T-helper 17 cell (primary cell): ENCODE data around the gene GP9. TPM values are rescaled to one million over a fixed set of nuclear protein-coding genes. Genes with fewer than 3 reads are reported as not detected.
A peak's percentile ranks its signal among the peaks of the same experiment; 100 is the strongest.
"Not testable (repeated sequence)": the region's sequence is repeated elsewhere in the genome, so short reads cannot be mapped to it uniquely, and the experiment has no call there.

Source experiments
- ATAC-seq: fragments of 150-1000 bp; cut with Tn5 transposase; 2 replicates; pipeline ENCODE4 v1.10.0; 2021; ENCODE audit warnings: mild to moderate bottlenecking, moderate library complexity
- DNase-seq, 3 donors: peaks; one replicate each; pipeline versions ENCODE4 v3.0.0 to v3.0.0-alpha.2; 2020 to 2021
- H3K9me3 ChIP-seq: one replicate; pipeline ENCODE4 v1.7.0; 2013; ENCODE audit warnings: low read length, mild to moderate bottlenecking; ENCODE audit not compliant: control insufficient read depth, poor library complexity, severe bottlenecking
- H3K27ac Mint-ChIP-seq: one replicate; pipeline ENCODE4 v1.8.0; 2022; ENCODE audit warnings: mild to moderate bottlenecking, moderate library complexity, mixed read lengths
- H3K27me3 Mint-ChIP-seq: one replicate; pipeline ENCODE4 v1.8.0; 2022; ENCODE audit warnings: mixed read lengths
- H3K36me3 Mint-ChIP-seq: one replicate; pipeline ENCODE4 v1.8.0; 2022; ENCODE audit warnings: low read depth, mixed read lengths
- H3K4me1 Mint-ChIP-seq: one replicate; pipeline ENCODE4 v1.8.0; 2022; ENCODE audit warnings: mild to moderate bottlenecking, mixed read lengths
- H3K4me3 Mint-ChIP-seq: one replicate; pipeline ENCODE4 v1.8.0; 2022; ENCODE audit warnings: mild to moderate bottlenecking, moderate library complexity, mixed read lengths
- total RNA-seq, 4 donors: library from RNA in 2 of 4; stranded (reverse) in 2 of 4; gene quantifications; one replicate each; pipeline ENCODE4 v1.2.3 and lab custom pipeline; 2022 to 2026

The GP9 gene
- total RNA-seq, 2 donors from 2014 or later: 3.8 to 68.5 TPM

- Mint-ChIP-seq H3K27me3 (no peaks in the 10 kb centered on the region), H3K4me1 (peaks cover 44% of the 10 kb centered on the region), H3K36me3 (no peaks in the 10 kb centered on the region), H3K4me3 (no peak overlapping the region), H3K27ac (peak overlapping the region; percentile 27)
- ATAC-seq: no peak
- no peaks in the 10 kb centered on the region for H3K9me3 ChIP-seq
- no peak for DNase-seq
Measured at GRCh38 chr3:129105862-129106261, 45.3 kb downstream of the GP9 start.

GRCh38 chr3:129106320-129106719, 45.7 kb downstream of the GP9 start:
- ATAC-seq (no peak), DNase-seq (no peak)
- H3K9me3 ChIP-seq: no peaks in the 10 kb centered on the region
- Mint-ChIP-seq H3K36me3 (no peaks in the 10 kb centered on the region), H3K4me3 (no peak overlapping the region), H3K4me1 (peaks cover 41% of the 10 kb centered on the region), H3K27me3 (no peaks in the 10 kb centered on the region), H3K27ac (peak overlapping the region; percentile 27)

- DNase-seq (no peak), ATAC-seq (no peak)
- Mint-ChIP-seq H3K36me3 (no peaks in the 10 kb centered on the region), H3K27ac (peak overlapping the region; percentile 49), H3K27me3 (no peaks in the 10 kb centered on the region), H3K4me3 (no peak overlapping the region), H3K4me1 (peaks cover 34% of the 10 kb centered on the region)
- H3K9me3 ChIP-seq: no peaks in the 10 kb centered on the region
Measured at GRCh38 chr3:129106866-129107565, 46.4 kb downstream of the GP9 start.

- H3K27me3 Mint-ChIP-seq: no peaks in the 10 kb centered on the region
- DNase-seq: no peak
- ATAC-seq: no peak
- H3K4me1 Mint-ChIP-seq: peaks cover 33% of the 10 kb centered on the region
- H3K9me3 ChIP-seq: no peaks in the 10 kb centered on the region
- peak overlapping the region; percentile 49 for H3K27ac Mint-ChIP-seq
- peak overlapping the region; percentile 53 for H3K4me3 Mint-ChIP-seq
- no peaks in the 10 kb centered on the region for H3K36me3 Mint-ChIP-seq
Measured at GRCh38 chr3:129107793-129108192, 47.2 kb downstream of the GP9 start.

GRCh38 chr3:129111076-129111780, 50.6 kb downstream of the GP9 start:
- not testable (repeated sequence) for H3K27me3 Mint-ChIP-seq, ATAC-seq, H3K9me3 ChIP-seq, H3K36me3 Mint-ChIP-seq, DNase-seq, H3K4me3 Mint-ChIP-seq
- Mint-ChIP-seq H3K4me1 (peaks cover 26% of the 10 kb centered on the region), H3K27ac (peak overlapping the region; percentile 56)

Other genes with a start within 250 kb of the GP9 start
- 10 to 100 TPM; 37.0 to 62.4 TPM for gene ACAD9, start 181.2 kb upstream of the GP9 start, total RNA-seq
- under 1 TPM; 0.15 to 0.37 TPM for gene CFAP92, start 66.7 kb upstream of the GP9 start, total RNA-seq
- under 1 TPM in 1 of 2 donors, not detected in 1; 0.12 TPM for gene EFCC1, start 59.5 kb upstream of the GP9 start, total RNA-seq
- 10 to 100 TPM; 33.7 to 37.8 TPM for gene RAB43, start 61.0 kb downstream of the GP9 start, total RNA-seq
- gene ISY1, start 100.3 kb downstream of the GP9 start, total RNA-seq: 10 to 100 TPM; 39.0 TPM
- 100 to 1,000 TPM; 253 to 276 TPM for gene CNBP, start 123.1 kb downstream of the GP9 start, total RNA-seq
- gene COPG1, start 188.8 kb downstream of the GP9 start, total RNA-seq: 100 to 1,000 TPM; 101 to 102 TPM
- 10 to 100 TPM; 48.2 to 55.3 TPM for gene HMCES, start 218.1 kb downstream of the GP9 start, total RNA-seq